RCC 7860 (cell line): ENCODE results near the gene ZNF10.

Experiments
- DNase-seq: peaks from one replicate; pipeline ENCODE4 v3.0.0-alpha.2; 2015; ENCODE audit warnings: low spot score
- FAIRE-seq: peaks from 2 replicates; lab custom pipeline; 2012; peaks lifted over from hg19 to GRCh38; lab: Jason Lieb, UNC

Gene ZNF10

DNA sequence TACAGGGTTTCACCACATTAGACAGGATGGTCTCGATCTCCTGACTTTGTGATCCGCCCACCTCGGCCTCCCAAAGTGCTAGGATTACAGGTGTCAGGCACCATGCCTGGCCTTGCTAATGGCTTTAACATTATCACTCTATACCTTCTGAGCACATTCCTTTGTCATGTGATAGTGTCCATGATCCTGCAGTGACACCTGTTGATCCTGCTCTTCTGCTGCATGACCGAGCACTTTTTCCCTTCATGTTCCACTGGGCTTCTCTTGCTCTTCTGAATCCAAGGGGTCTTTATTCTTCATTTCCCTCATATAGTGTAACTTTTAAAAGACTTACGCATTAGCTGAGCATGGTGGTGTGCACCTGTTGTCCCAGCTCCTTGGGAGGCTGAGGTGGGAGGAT lies 62.4 kb downstream of the ZNF10 start:
- no peak for FAIRE-seq
- DNase-seq = no peak

DNA sequence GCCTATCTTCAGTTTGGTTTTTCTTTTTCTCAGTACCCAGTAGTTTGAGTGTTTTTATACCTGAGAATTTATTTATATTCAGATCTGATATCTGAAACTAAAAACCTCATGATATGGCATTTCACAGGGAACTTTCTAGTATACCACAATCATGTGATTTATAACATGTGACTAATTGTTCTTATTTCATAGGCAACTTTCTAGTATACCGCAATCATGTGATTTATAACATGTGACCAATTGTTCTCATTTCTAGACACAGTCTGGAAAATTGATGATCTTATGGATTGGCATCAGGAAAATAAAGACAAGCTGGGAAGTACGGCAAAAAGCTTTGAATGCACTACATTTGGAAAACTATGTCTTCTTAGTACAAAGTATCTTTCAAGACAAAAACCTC lies 71.5 kb downstream of the ZNF10 start:
- FAIRE-seq (no peak), DNase-seq (no peak)

- DNase-seq = no peak
- no peak for FAIRE-seq
These were observed 72.3 kb downstream of the ZNF10 start for GRCh38 chr12:133202493-133203343.

DNA sequence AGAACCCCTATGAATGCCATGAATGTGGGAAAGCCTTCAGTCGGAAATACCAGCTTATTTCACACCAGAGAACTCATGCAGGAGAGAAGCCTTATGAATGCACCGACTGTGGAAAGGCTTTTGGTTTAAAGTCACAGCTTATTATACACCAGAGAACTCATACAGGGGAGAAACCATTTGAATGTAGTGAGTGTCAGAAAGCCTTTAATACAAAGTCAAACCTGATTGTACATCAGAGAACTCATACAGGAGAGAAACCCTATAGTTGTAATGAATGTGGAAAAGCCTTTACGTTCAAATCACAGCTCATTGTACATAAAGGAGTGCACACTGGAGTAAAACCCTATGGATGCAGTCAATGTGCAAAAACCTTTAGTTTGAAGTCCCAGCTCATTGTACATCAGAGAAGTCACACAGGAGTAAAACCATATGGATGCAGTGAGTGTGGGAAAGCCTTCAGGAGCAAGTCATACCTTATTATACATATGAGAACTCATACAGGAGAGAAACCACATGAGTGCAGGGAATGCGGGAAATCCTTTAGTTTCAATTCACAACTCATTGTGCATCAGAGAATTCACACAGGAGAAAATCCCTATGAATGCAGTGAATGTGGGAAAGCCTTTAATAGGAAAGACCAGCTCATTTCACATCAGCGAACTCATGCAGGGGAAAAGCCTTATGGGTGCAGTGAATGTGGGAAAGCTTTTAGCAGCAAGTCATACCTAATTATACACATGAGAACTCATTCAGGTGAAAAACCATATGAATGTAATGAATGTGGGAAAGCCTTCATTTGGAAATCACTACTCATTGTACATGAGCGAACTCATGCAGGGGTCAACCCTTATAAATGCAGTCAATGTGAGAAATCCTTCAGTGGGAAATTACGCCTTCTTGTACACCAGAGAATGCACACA lies 73.2 kb downstream of the ZNF10 start:
- FAIRE-seq = no peak
- DNase-seq = no peak

DNA sequence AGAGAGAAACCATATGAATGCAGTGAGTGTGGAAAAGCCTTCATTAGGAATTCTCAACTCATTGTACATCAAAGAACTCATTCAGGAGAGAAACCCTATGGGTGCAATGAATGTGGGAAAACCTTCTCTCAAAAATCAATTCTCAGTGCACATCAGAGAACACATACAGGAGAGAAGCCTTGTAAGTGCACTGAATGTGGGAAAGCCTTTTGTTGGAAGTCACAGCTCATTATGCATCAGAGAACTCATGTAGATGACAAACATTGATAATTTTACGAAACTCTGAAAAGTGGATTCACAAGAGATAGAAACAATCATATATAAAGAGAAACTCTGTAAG lies 73.8 kb downstream of the ZNF10 start:
- DNase-seq (no peak), FAIRE-seq (no peak)

DNA sequence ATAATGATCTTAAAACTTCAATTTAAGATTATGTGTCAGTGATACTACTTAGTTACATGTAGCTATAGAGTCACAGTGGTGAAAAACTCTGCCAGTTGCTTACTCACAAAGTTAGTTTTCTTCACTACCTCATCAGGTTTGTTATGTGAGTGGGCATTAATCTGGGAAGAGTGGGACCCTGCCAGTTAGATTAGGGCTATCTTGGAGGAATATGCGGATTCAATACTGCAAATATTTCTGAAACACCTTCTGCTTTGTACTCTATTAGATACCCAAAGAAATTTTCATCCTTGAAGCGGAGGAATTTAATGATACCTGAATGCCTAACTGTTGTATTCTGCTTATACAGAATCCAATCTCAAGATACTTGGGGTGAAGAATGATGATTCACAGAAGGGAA lies 76.0 kb downstream of the ZNF10 start:
- no peak for FAIRE-seq
- no peak for DNase-seq
